B cell (primary cell): Measurements from ENCODE around the gene IQCH. TPM values are rescaled to one million over a fixed set of nuclear protein-coding genes. Genes with fewer than 3 reads are reported as not detected.

ENCODE experiments used
- ATAC-seq: fragments of 200-7000 bp; cut with Tn5 transposase; one replicate; pipeline ENCODE4 v1.10.0; 2021; ENCODE audit warnings: low read depth, mild to moderate bottlenecking, moderate number of reproducible peaks, moderate library complexity
- CTCF ChIA-PET: fragments of 350-600 bp; sonication (Branson Sonifier 250); formaldehyde crosslinking; loops from one replicate; lab custom pipeline; 2021; ENCODE audit warnings: antibody characterized with exemption, inconsistent platforms; lab: Charles Lee
- POLR2A ChIA-PET: fragments of 350-600 bp; sonication (Branson Sonifier 250); formaldehyde crosslinking; loops from one replicate; lab custom pipeline; 2021; ENCODE audit warnings: antibody characterized with exemption; lab: Charles Lee
- DNase-seq: peaks from one replicate; pipeline ENCODE4 v3.0.0; 2013
- H2AFZ ChIP-seq: 2 replicates; pipeline ENCODE4 v1.6.1; 2012; ENCODE audit warnings: mild to moderate bottlenecking, low read depth, low read length; ENCODE audit not compliant: insufficient read depth, poor library complexity, severe bottlenecking
- H3K27ac ChIP-seq, 2 donors: 1 replicate in 1 of 2; 2 replicates in 1 of 2; pipeline ENCODE4 v1.5.1; 2012 to 2013; ENCODE audit warnings: low read length in 2 of 2, mild to moderate bottlenecking in 2 of 2, moderate library complexity in 1 of 2
- H3K27me3 ChIP-seq, 4 experiments: fragments of 200-600 bp in 1 of 4; sonication (generic) in 1 of 4; replicated peaks in 1 of 4; 1 replicate in 2 of 4; 2 replicates in 2 of 4; pipeline versions ENCODE4 v1.6.1 to v1.7.0; 2013 to 2016; ENCODE audit warnings: low read length in 3 of 4, mild to moderate bottlenecking in 2 of 4, mixed read lengths in 1 of 4, moderate library complexity in 1 of 4; ENCODE audit not compliant: insufficient read depth in 4 of 4, control insufficient read depth in 3 of 4; ENCODE audit errors: control extremely low read depth in 1 of 4
- H3K36me3 ChIP-seq, 2 experiments: replicated peaks in 1 of 2; 1 replicate in 1 of 2; 2 replicates in 1 of 2; pipeline versions ENCODE4 v1.6.1 to v1.7.1; 2013; ENCODE audit warnings: low read length in 1 of 2; ENCODE audit not compliant: insufficient read depth in 2 of 2, control insufficient read depth in 1 of 2; ENCODE audit errors: control extremely low read depth in 1 of 2, extremely low read depth in 1 of 2
- H3K4me1 ChIP-seq, 2 donors: fragments of 200-600 bp in 1 of 2; sonication (generic) in 1 of 2; 1 replicate in 1 of 2; 2 replicates in 1 of 2; pipeline versions ENCODE4 v1.5.1 to v1.6.1; 2013 to 2017; ENCODE audit warnings: low read length in 2 of 2; ENCODE audit not compliant: control insufficient read depth in 2 of 2, insufficient read depth in 2 of 2
- H3K4me2 ChIP-seq: replicated peaks from 2 replicates; pipeline ENCODE3; 2012; ENCODE audit warnings: mild to moderate bottlenecking, low read depth, low read length; ENCODE audit not compliant: poor library complexity, severe bottlenecking
- H3K4me3 ChIP-seq, 5 experiments: fragments of 200-600 bp in 1 of 5; sonication (generic) in 1 of 5; 1 replicate in 3 of 5; 2 replicates in 2 of 5; pipeline versions ENCODE4 v1.5.1 to v1.7.0; 2011 to 2016; ENCODE audit warnings: low read length in 4 of 5, mild to moderate bottlenecking in 4 of 5, low read depth in 2 of 5, control low read depth in 1 of 5, moderate library complexity in 1 of 5; ENCODE audit not compliant: insufficient read depth in 1 of 5; ENCODE audit errors: control extremely low read depth in 1 of 5, extremely low read depth in 1 of 5
- H3K79me2 ChIP-seq: fragments of 200-600 bp; sonication (generic); one replicate; pipeline ENCODE4 v1.6.0; 2016; ENCODE audit warnings: low read length; ENCODE audit not compliant: control insufficient read depth, insufficient read depth
- H3K9ac ChIP-seq: fragments of 200-600 bp; sonication (generic); 2 replicates; pipeline ENCODE4 v1.6.1; 2017; ENCODE audit warnings: mild to moderate bottlenecking, low read length, moderate library complexity
- H3K9me3 ChIP-seq, 3 donors: one replicate each; pipeline versions ENCODE4 v1.6.1 to v1.7.1; 2013; ENCODE audit warnings: low read length in 2 of 3; ENCODE audit not compliant: control insufficient read depth in 2 of 3, insufficient read depth in 1 of 3; ENCODE audit errors: control extremely low read depth in 1 of 3
- H4K20me1 ChIP-seq: 2 replicates; pipeline ENCODE4 v1.6.0; 2012; ENCODE audit warnings: mild to moderate bottlenecking, low read length; ENCODE audit not compliant: insufficient read depth, control insufficient read depth, poor library complexity, severe bottlenecking
- H3K27ac Mint-ChIP-seq: one replicate; pipeline ENCODE4 v1.8.0; 2021; ENCODE audit warnings: mixed read lengths
- H3K27me3 Mint-ChIP-seq: one replicate; pipeline ENCODE4 v1.8.0; 2021; ENCODE audit warnings: mixed read lengths
- H3K4me1 Mint-ChIP-seq: one replicate; pipeline ENCODE4 v1.8.0; 2021; ENCODE audit warnings: mixed read lengths
- H3K4me3 Mint-ChIP-seq: one replicate; pipeline ENCODE4 v1.8.0; 2021; ENCODE audit warnings: mixed read lengths
- H3K9me3 Mint-ChIP-seq: one replicate; pipeline ENCODE4 v1.8.0; 2022; ENCODE audit warnings: mixed read lengths; ENCODE audit not compliant: insufficient read depth
- CTCF ChIP-seq: fragments of 200-600 bp; IDR thresholded peaks from one replicate; pipeline ENCODE4 v1.8.0; 2022; ENCODE audit warnings: antibody characterized with exemption, mild to moderate bottlenecking
- EZH2 ChIP-seq: IDR thresholded peaks from 2 replicates; pipeline ENCODE4 v1.6.1; 2012; ENCODE audit warnings: borderline replicate concordance, low read depth, mild to moderate bottlenecking, moderate library complexity, low read length; ENCODE audit not compliant: insufficient read depth, poor library complexity, severe bottlenecking
- WGBS: methylation state at CpG from one replicate; pipeline ENCODE4 v1.1.5; 2013; ENCODE audit warnings: missing lambda C conversion rate; ENCODE audit not compliant: insufficient coverage; 5-methylcytosine and 5-hydroxymethylcytosine counted together
- intact Hi-C: fragments of 100-400 bp; cut with micrococcal nuclease; formaldehyde crosslinking; loops from one replicate; pipeline ENCODE4 v1.10.0; 2022
- polyA plus RNA-seq: library from polyadenylated mRNA; depleted of rRNA; stranded (reverse); fragments of >200 nt; gene quantifications from 2 replicates; pipeline ENCODE4 v1.2.3, GENCODE V29; 2012
- total RNA-seq, 2 donors: library from RNA; stranded (reverse); fragments of 120-200 nt in 1 of 2; gene quantifications; 1 replicate in 1 of 2; 2 replicates in 1 of 2; pipeline versions ENCODE4 v1.2.3 to v1.2.4, GENCODE V29; 2013 to 2022

Gene IQCH
- total and polyA plus RNA-seq, 2 donors (not counting 1 experiment from before 2014, with no cell fraction given) = 1.6 TPM; not detected in 1

GRCh38 chr15:67547836-67548235 is 293.2 kb downstream of the IQCH start:
- H4K20me1 ChIP-seq = no peaks in the 10 kb centered on the region
- DNase-seq (no peak), ATAC-seq (no peak)
- no peak overlapping the region for H3K4me2 ChIP-seq
- H3K36me3 ChIP-seq = peaks cover 1 to 15% of the 10 kb centered on the region in 2 experiments
- H3K27ac Mint-ChIP-seq = no peak overlapping the region
- no peaks in the 10 kb centered on the region for H3K9me3 Mint-ChIP-seq
- H3K27me3 Mint-ChIP-seq = no peaks in the 10 kb centered on the region
- no peak overlapping the region for H2AFZ ChIP-seq
- no peaks in the 10 kb centered on the region for H3K27me3 ChIP-seq
- H3K4me1 ChIP-seq = peaks cover 10 to 18% of the 10 kb centered on the region in 2 donors
- TF ChIP-seq EZH2 = no peak
- no peak for TF ChIP-seq CTCF
- H3K4me3 ChIP-seq = no peak overlapping the region
- H3K79me2 ChIP-seq = peaks cover 6% of the 10 kb centered on the region
- H3K27ac ChIP-seq = no peak overlapping the region
- 100% methylated on average over 1 of the region's 3 CpGs for WGBS
- ChIA-PET CTCF (no interaction called here), POLR2A (no interaction called here)
- no peak overlapping the region for H3K9ac ChIP-seq
- H3K4me3 Mint-ChIP-seq = no peak overlapping the region
- H3K9me3 ChIP-seq = no peaks in the 10 kb centered on the region
- H3K4me1 Mint-ChIP-seq = peaks cover 35% of the 10 kb centered on the region
- intact Hi-C loops = no loop called here

GRCh38 chr15:67548236-67548852 is 293.8 kb downstream of the IQCH start:
- Mint-ChIP-seq H3K27me3 (no peaks in the 10 kb centered on the region), H3K4me3 (no peak overlapping the region), H3K27ac (no peak overlapping the region), H3K9me3 (no peaks in the 10 kb centered on the region), H3K4me1 (peaks cover 30% of the 10 kb centered on the region)
- DNase-seq = no peak
- Histone ChIP-seq H3K27me3 (no peaks in the 10 kb centered on the region), H4K20me1 (no peaks in the 10 kb centered on the region), H2AFZ (no peak overlapping the region), H3K79me2 (peaks cover 6% of the 10 kb centered on the region), H3K27ac (no peak overlapping the region), H3K4me2 (no peak overlapping the region), H3K36me3 (peaks cover 3 to 15% of the 10 kb centered on the region in 2 experiments), H3K4me3 (no peak overlapping the region), H3K9ac (no peak overlapping the region), H3K4me1 (peaks cover 5 to 13% of the 10 kb centered on the region in 2 donors), H3K9me3 (no peaks in the 10 kb centered on the region)
- WGBS = no CpG with 5 or more reads among the region's 2 CpGs
- intact Hi-C loops = no loop called here
- no peak for ATAC-seq
- POLR2A ChIA-PET = no interaction called here
- no peak for TF ChIP-seq EZH2
- no peak for TF ChIP-seq CTCF
- CTCF ChIA-PET = no interaction called here
